HG03342 (cell line): ENCODE data around the gene SYT2.
"Not testable (repeated sequence)": the region's sequence is repeated elsewhere in the genome, so short reads cannot be mapped to it uniquely, and the experiment has no call there.

Source experiments
- ATAC-seq: cut with Tn5 transposase; IDR thresholded peaks from one replicate; pipeline ENCODE4 v1.9.1; 2021; ENCODE audit warnings: mild to moderate bottlenecking, moderate library complexity; ENCODE audit not compliant: unreplicated experiment

SYT2 gene

DNA sequence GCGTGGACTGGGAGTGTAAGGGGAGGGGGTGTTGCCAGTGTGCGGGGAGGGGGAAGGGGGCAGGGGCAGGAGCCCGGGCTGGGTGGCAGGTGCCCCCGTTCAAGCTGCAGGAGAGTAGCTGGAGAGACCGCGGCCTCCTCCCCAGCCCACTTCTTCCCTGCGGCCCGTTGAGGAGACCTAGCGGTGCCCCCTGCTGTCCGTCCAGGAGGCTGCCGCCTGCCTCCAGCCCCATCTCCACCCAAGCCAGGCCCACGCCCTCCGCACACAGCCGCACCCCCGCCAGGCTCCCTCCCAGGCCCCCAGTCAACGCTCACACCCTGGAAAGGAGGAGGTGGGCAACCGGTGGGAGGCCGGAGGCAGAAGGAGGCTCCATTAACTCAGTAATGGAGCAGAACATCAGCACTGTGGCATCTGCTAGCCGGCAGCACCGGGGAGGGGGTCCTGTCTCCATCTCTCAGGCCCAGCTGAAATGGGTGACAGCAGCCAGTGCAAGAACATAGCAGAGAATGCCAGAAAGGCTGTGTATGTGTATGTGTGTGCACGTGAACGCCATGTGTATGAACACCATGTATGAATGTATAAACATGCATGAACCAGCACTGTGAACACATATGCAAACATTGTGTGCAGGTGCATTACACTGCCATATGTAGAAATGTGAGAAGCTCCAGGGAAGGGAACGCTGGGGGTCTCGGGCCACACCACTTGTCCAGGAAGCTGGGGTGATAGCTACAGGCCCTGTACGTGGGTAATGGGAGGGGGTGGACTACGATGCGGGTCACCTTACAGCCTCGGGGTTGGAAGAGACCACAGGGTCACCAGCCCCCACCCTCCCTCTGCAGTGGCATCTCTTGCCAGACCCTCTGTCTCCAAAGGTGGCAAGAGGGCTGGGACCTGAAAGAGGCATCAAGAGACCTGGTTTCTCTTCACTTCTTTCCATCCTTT is 84.6 kb downstream of the SYT2 start:
- ATAC-seq, result peak; percentile 60

- ATAC-seq, result no peak
Measured at GRCh38 chr1:202624781-202625108, 85.5 kb downstream of the SYT2 start.

GRCh38 chr1:202624088-202624780 is 86.0 kb downstream of the SYT2 start:
- no peak for ATAC-seq

- not testable (repeated sequence) for ATAC-seq
Measured at GRCh38 chr1:202623476-202623875, 86.8 kb downstream of the SYT2 start.

GRCh38 chr1:202623075-202623474 is 87.2 kb downstream of the SYT2 start:
- no peak for ATAC-seq

DNA sequence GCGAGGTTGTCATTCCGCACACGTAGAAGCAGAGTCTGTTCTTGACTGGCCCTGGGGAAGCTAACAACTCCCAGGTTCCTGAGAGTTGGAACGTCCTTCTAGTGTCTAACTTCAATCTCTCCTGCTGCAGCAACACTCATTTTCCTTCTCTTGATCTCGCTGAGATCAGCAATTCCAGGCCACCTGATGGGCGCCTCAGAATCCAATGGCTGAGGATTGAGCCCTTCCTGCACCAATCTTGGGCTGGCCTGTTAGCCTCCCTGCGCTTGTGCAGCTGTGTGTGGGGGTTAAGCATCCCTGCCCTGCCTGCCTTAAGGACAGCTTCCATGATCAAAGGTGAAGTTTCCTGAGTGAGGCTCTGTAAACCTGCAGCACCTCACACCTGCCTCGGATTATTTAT is 87.9 kb downstream of the SYT2 start:
- ATAC-seq, result no peak

DNA sequence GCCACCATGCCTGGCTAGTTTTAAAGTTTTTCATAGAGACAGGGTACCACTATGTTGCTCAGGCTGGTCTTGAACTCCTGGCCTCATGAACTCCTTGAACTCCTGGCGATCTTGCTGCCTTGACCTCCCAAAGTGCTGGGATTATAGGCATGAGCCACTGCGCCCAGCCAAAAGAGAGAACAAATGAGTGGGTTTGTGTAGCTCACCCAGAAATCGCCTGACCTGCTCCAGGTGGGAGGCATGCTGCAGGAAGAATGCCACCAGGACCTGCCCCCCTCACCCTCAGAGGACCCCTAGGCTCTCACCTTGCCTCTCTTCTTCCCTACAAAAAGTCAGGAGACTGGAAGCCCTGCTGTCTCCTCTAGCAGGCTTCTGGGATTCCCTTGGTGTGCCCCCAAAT is 88.8 kb downstream of the SYT2 start:
- no peak for ATAC-seq

- not testable (repeated sequence) for ATAC-seq
Measured at GRCh38 chr1:202620036-202620435, 90.2 kb downstream of the SYT2 start.

- no peak for ATAC-seq
Measured at GRCh38 chr1:202619505-202619904, 90.7 kb downstream of the SYT2 start.

DNA sequence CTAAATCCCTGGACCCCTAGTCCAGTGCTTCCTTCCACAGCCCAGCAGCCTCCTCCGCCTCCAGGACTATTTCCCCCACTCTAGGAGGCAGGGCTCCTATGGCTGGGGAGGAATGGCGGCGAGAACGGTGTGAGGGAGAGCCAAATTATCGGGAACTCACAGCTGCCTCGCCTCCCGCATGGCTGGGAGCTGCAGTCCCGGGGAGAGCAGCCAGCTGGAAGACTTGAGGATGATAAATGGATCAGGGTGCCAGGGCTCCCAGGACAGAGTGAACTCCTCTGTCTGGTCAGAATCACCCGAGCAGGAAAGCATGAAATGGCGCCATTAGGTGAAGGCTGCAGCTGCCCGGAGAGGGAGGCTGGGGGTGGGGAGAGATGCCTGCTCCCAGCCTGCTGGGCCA is 91.2 kb downstream of the SYT2 start:
- not testable (repeated sequence) for ATAC-seq

- ATAC-seq, result peak; percentile 20
Measured at GRCh38 chr1:202616355-202616915, 93.8 kb downstream of the SYT2 start.

DNA sequence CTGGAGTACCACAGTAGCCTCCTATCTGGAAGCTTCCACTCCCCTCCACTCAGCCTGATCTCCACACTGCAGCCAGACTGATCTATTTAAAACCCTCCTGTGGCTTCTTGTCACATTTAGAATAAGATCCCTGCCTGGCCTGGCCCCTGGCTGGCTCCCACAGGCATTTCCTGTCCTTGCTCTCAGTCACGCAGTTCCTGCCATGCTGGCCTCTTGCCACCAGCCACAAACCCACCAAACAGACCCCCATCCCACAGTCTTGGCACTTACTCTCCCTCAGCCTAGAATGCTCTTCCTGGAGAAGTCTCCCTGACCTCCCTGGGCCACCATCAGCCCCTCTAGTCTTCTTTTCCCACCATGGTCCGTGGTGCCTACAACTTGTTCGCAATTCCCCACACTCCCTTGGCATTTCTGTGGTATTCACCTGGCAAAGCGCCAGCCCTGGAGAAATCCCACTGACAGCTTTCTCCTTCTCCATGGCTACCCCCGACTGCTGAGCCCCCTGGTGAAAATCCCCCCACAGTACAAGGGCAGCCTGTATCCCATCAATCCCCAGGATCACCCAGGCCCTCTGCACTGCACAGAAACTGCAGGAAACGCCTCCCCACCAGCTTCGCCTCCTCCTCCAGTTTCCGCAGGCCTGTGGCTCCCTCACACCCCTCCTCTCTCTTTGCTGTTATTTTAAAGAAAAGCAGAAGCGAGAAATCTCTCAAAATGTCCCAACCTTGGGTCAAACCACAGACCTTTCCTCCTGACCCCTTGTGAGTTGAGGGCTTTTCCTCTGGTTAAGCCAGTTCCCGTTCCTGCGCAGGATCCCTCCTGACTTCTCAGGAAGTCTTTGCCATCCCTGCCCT is 94.5 kb downstream of the SYT2 start:
- peak; percentile 74 for ATAC-seq

DNA sequence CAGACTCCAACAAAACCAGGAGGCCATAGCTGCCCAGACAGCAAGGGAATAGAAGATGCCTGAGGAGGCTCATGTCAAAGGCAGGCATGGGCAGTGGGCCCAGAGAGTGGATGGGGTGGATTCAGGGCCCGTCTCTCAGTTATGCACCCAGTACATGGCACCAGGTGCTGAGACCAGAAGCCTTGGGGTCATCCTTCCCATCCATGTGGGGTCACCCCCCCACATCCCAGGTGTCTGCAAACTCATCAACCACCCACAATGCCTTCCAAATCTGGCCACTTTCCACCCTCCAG is 95.1 kb downstream of the SYT2 start:
- not testable (repeated sequence) for ATAC-seq

- not testable (repeated sequence) for ATAC-seq
Measured at GRCh38 chr1:202614363-202615207, 95.7 kb downstream of the SYT2 start.

DNA sequence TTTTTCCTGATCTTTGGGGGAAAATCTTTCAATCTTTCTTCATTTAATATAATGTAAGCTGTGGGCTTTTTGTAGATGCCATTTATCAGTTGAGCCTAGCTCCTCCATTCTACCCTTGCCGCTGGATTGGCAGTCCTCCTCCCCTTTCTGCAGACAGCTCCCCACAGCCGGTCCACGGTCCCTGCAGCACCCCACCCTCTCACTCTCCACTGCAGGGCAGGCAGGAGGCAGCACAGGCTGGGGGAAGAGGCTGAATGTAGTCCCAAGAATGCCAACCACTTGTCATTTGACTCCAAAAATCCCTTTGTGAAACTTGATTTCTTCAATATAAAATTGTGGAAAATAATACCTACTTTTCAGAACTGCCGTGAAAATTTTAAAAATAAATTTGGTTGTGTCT is 96.7 kb downstream of the SYT2 start:
- no peak for ATAC-seq

GRCh38 chr1:202612036-202612435 is 98.2 kb downstream of the SYT2 start:
- not testable (repeated sequence) for ATAC-seq

GRCh38 chr1:202605515-202605914 is 104.7 kb downstream of the SYT2 start:
- ATAC-seq, result no peak

GRCh38 chr1:202603435-202603834 is 106.8 kb downstream of the SYT2 start:
- no peak for ATAC-seq

DNA sequence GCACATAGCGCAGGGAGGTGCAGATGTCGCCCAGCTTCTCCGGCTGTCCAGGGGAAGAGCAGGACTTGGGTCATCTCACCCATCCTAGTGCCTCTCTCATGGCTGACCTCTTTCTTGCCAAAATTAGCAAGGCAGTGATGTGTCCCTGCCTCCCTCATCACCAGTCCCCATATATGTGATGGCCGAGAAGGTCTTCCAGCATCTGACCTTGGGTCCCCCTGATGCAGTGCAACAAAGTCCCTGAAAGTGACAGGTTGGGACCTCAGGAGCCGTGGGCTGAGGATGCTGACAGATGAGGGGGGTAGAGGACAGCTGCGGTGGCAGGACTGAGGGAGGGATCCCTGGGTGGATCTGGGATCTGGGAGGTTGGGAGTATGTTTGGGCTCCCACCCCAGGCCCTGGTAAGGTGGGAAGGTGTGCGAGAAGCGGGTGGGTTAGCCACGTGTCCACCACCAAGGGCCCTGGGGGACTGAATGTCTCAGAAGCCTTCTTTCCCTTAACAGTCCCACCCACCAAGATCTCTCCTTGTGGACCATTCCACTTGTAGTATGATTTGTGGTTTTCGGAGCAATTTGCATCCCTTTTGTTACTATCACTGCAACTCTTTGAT is 109.7 kb downstream of the SYT2 start:
- no peak for ATAC-seq
